SK-N-MC (cell line): ENCODE results near the gene MYO5B.

Source experiments
- EZH2 ChIP-seq: fragments of 200-600 bp; sonication (generic); IDR thresholded peaks from one replicate; pipeline ENCODE4 v1.6.1; 2017; ENCODE audit warnings: antibody characterized with exemption
- FOXP2 ChIP-seq: optimal IDR thresholded peaks from 2 replicates; pipeline ENCODE3; 2011; ENCODE audit warnings: mild to moderate bottlenecking, moderate library complexity; ENCODE audit not compliant: insufficient read depth; ENCODE audit errors: extremely low read length, control extremely low read depth
- POLR2AphosphoS5 ChIP-seq: IDR thresholded peaks from 2 replicates; pipeline ENCODE4 v1.6.1; 2012; ENCODE audit warnings: mild to moderate bottlenecking, low read depth, low read length, borderline replicate concordance

DNA sequence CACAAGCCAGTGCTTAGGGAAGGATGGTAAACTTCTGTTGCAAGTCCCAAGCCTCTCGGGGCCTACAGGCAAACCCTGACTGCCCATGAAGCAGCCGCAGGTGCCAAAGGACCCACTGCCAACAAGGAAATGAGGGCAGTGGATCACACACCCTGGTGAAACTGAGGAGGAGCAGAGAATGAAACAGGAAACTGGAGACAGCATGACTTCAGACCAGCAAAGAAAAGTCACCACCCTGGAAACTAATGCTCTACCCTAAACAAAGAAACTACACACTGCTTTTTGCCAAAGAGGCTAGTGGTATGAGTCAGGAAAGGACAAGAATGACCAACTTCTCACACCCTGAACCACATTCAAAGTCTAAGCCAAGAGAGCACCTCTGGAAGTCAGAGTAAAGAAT, 97.2 kb downstream of the MYO5B start:
- TF ChIP-seq EZH2 (no peak), POLR2AphosphoS5 (no peak), FOXP2 (no peak)
